H1 (cell line): Measurements from ENCODE around the gene IFNA17.

Experiments used
- CBX5 ChIP-seq: fragments of 300-800, 300-1000 bp; sonication (generic); IDR thresholded peaks from 2 replicates; pipeline ENCODE4 v1.7.1; 2016; ENCODE audit warnings: antibody characterized with exemption, low read length, low read depth
- JUN ChIP-seq: IDR thresholded peaks from 2 replicates; pipeline ENCODE4 v1.6.1; 2011; ENCODE audit warnings: low read depth, mild to moderate bottlenecking, improper control_type of control experiment, low read length
- KDM4A ChIP-seq: IDR thresholded peaks from one replicate; pipeline ENCODE4 v1.7.1; 2012; ENCODE audit warnings: low read depth, mild to moderate bottlenecking, moderate library complexity, low read length, inconsistent platforms; ENCODE audit not compliant: severe bottlenecking
- RAD21 ChIP-seq, 2 experiments: IDR thresholded peaks in 1 of 2; conservative IDR thresholded peaks in 1 of 2; 2 replicates each; pipeline ENCODE4 v1.6.1; 2011; ENCODE audit warnings: low read depth in 2 of 2, low read length in 2 of 2, improper control_type of control experiment in 1 of 2, inconsistent platforms in 1 of 2, mild to moderate bottlenecking in 1 of 2, moderate library complexity in 1 of 2
- TF ChIP-seq, protein P1 (sequence below), 3 experiments: IDR thresholded peaks; 1 replicate in 2 of 3; 2 replicates in 1 of 3; pipeline versions ENCODE4 v1.5.1 to v1.6.1; 2011; ENCODE audit warnings: low read length in 3 of 3, mild to moderate bottlenecking in 3 of 3, inconsistent platforms in 2 of 3, low read depth in 1 of 3, moderate library complexity in 1 of 3; ENCODE audit not compliant: insufficient read depth in 1 of 3; ENCODE audit errors: control extremely low read depth in 1 of 3

DNA sequence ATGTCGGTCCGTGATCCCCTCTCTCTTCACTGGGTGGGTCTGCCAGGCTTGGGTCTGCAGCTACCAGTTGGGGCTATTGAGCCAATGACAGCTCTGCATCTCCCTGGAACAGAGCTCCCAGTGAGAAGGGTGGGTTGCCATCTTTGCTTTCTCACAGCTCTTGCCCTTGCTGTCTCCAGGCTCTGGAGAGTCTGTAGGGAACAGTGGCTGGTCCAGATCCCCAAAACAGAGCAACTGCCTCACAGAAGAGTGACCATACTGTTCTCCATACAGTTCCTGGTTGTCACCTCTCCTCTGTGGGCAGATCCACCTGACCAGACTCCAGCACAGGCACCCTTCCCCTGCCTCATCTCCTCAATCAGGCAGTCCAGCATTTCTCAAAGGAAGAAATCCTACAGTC, 5.2 kb upstream of the IFNA17 start:
- TF ChIP-seq KDM4A (no peak), RAD21 (IDR thresholded peaks at IDR 0.05 in 1 of 2, conservative IDR thresholded peaks at IDR 0.05 in 1 of 2; ENCODE audit: low read depth in 2 of 2, low read length in 2 of 2) (no peak), CBX5 (no peak), JUN (no peak)
- TF ChIP-seq, protein P1, sequence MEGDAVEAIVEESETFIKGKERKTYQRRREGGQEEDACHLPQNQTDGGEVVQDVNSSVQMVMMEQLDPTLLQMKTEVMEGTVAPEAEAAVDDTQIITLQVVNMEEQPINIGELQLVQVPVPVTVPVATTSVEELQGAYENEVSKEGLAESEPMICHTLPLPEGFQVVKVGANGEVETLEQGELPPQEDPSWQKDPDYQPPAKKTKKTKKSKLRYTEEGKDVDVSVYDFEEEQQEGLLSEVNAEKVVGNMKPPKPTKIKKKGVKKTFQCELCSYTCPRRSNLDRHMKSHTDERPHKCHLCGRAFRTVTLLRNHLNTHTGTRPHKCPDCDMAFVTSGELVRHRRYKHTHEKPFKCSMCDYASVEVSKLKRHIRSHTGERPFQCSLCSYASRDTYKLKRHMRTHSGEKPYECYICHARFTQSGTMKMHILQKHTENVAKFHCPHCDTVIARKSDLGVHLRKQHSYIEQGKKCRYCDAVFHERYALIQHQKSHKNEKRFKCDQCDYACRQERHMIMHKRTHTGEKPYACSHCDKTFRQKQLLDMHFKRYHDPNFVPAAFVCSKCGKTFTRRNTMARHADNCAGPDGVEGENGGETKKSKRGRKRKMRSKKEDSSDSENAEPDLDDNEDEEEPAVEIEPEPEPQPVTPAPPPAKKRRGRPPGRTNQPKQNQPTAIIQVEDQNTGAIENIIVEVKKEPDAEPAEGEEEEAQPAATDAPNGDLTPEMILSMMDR (IDR thresholded peaks at IDR 0.05; ENCODE audit: control extremely low read depth in 1 of 3, insufficient read depth in 1 of 3, low read depth in 1 of 3, low read length in 3 of 3), result no peak
